HK-2 (cell line): ENCODE measurements around the gene OBI1.
A peak's percentile ranks its signal among the peaks of the same experiment; 100 is the strongest.

ENCODE experiments used
- DNase-seq: peaks from one replicate; pipeline ENCODE4 v3.0.0-alpha.2; 2018; ENCODE audit not compliant: unreplicated experiment

The OBI1 gene

GRCh38 chr13:78658630-78659449 is at the start of gene OBI1:
Gene OBI1, minus strand, starts transcription at chr13:78659155. Its CDS starts 35 bp downstream, at chr13:78659120.
- DNase-seq, result peak; percentile 81

GRCh38 chr13:78701383-78701782 is 42.4 kb upstream of the OBI1 start:
- DNase-seq, result no peak

- no peak for DNase-seq
These were observed 41.4 kb upstream of the OBI1 start for GRCh38 chr13:78700121-78700910.

GRCh38 chr13:78689011-78689410 is 30.1 kb upstream of the OBI1 start:
- no peak for DNase-seq

- DNase-seq, result no peak
These were observed 27.5 kb upstream of the OBI1 start for GRCh38 chr13:78686461-78686860.

GRCh38 chr13:78680576-78681350 is 21.8 kb upstream of the OBI1 start:
- DNase-seq, result no peak

- no peak for DNase-seq
These were observed 21.2 kb upstream of the OBI1 start for GRCh38 chr13:78680115-78680561.

- no peak for DNase-seq
These were observed 20.4 kb upstream of the OBI1 start for GRCh38 chr13:78679329-78679728.

GRCh38 chr13:78675112-78675511 is 16.2 kb upstream of the OBI1 start:
- DNase-seq, result no peak

- DNase-seq, result no peak
These were observed 15.7 kb upstream of the OBI1 start for GRCh38 chr13:78674638-78675037.

GRCh38 chr13:78662467-78662866 is 3.5 kb upstream of the OBI1 start:
- no peak for DNase-seq

- no peak for DNase-seq
These were observed 1.5 kb upstream of the OBI1 start for GRCh38 chr13:78660495-78660857.

GRCh38 chr13:78659732-78660494 is 958 bp upstream of the OBI1 start:
- peak; percentile 32 for DNase-seq

GRCh38 chr13:78659450-78659730 is 435 bp upstream of the OBI1 start:
- DNase-seq, result no peak

- no peak for DNase-seq
These were observed 991 bp downstream of the OBI1 start for GRCh38 chr13:78657699-78658629.

- DNase-seq, result no peak
These were observed 3.0 kb downstream of the OBI1 start for GRCh38 chr13:78655906-78656305.

GRCh38 chr13:78655007-78655406 is 3.9 kb downstream of the OBI1 start:
- no peak for DNase-seq

GRCh38 chr13:78652651-78653050 is 6.3 kb downstream of the OBI1 start:
- no peak for DNase-seq

GRCh38 chr13:78650717-78651083 is 8.3 kb downstream of the OBI1 start:
- no peak for DNase-seq

- DNase-seq, result no peak
These were observed 8.8 kb downstream of the OBI1 start for GRCh38 chr13:78649997-78650716.
